ENCODE data around the gene ST8SIA1.
A peak's percentile ranks its signal among the peaks of the same experiment; 100 is the strongest.

ST8SIA1 gene

GRCh38 chr12:22271023-22271422 is 63.5 kb downstream of the ST8SIA1 start:
- peak; percentile 76 for DNase-seq (ENCODE audit: low read depth)
- no peak for TF ChIP-seq CTCF (IDR thresholded peaks at IDR 0.05; ENCODE audit: control insufficient read depth, insufficient read depth, low read depth, low read length, missing control alignments)
- no peak overlapping the region for H3K4me3 ChIP-seq (ENCODE audit: control insufficient read depth, low read depth, low read length)

GRCh38 chr12:22268973-22269372 is 65.5 kb downstream of the ST8SIA1 start:
- TF ChIP-seq CTCF (IDR thresholded peaks at IDR 0.05; ENCODE audit: control insufficient read depth, insufficient read depth, low read depth, low read length, missing control alignments) = no peak
- no peak for DNase-seq (ENCODE audit: low read depth)
- no peak overlapping the region for H3K4me3 ChIP-seq (ENCODE audit: control insufficient read depth, low read depth, low read length)

GRCh38 chr12:22268406-22268805 is 66.1 kb downstream of the ST8SIA1 start:
- DNase-seq (ENCODE audit: low read depth) = no peak
- H3K4me3 ChIP-seq (ENCODE audit: control insufficient read depth, low read depth, low read length) = no peak overlapping the region
- TF ChIP-seq CTCF (IDR thresholded peaks at IDR 0.05; ENCODE audit: control insufficient read depth, insufficient read depth, low read depth, low read length, missing control alignments) = no peak

GRCh38 chr12:22266101-22266500 is 68.4 kb downstream of the ST8SIA1 start:
- no peak overlapping the region for H3K4me3 ChIP-seq (ENCODE audit: control insufficient read depth, low read depth, low read length)
- DNase-seq (ENCODE audit: low read depth) = no peak
- TF ChIP-seq CTCF (IDR thresholded peaks at IDR 0.05; ENCODE audit: control insufficient read depth, insufficient read depth, low read depth, low read length, missing control alignments) = no peak

GRCh38 chr12:22264380-22264779 is 70.1 kb downstream of the ST8SIA1 start:
- no peak for DNase-seq (ENCODE audit: low read depth)
- no peak for TF ChIP-seq CTCF (IDR thresholded peaks at IDR 0.05; ENCODE audit: control insufficient read depth, insufficient read depth, low read depth, low read length, missing control alignments)
- no peak overlapping the region for H3K4me3 ChIP-seq (ENCODE audit: control insufficient read depth, low read depth, low read length)

GRCh38 chr12:22262309-22262708 is 72.2 kb downstream of the ST8SIA1 start:
- DNase-seq (ENCODE audit: low read depth) = no peak

More at GRCh38 chr12:22262309-22262708, 72.2 kb downstream of the ST8SIA1 start:
- no peak for TF ChIP-seq CTCF (IDR thresholded peaks at IDR 0.05; ENCODE audit: control insufficient read depth, insufficient read depth, low read depth, low read length, missing control alignments)
- H3K4me3 ChIP-seq (ENCODE audit: control insufficient read depth, low read depth, low read length) = no peak overlapping the region

All from AG09309 (cell line).